ENCODE data around the gene SELENON. TPM values are rescaled to one million over a fixed set of nuclear protein-coding genes. Genes with fewer than 3 reads are reported as not detected.

The SELENON gene
- total and polyA plus RNA-seq, 2 of the 4 experiments (the other 2 are of a cell fraction), result 9.1 to 114 TPM

- no peak for DNase-seq
- no peak overlapping the region for H2AFZ ChIP-seq (replicated peaks; ENCODE audit: low read length, poor library complexity)
- H3K79me1 ChIP-seq (ENCODE audit: low read depth in 1 of 2, low read length in 2 of 2), result no peaks in the 10 kb centered on the region
- H4K5ac ChIP-seq (ENCODE audit: low read depth, low read length), result no peak overlapping the region
- H3K36me3 ChIP-seq (ENCODE audit: control insufficient read depth, insufficient read depth, low read length), result peaks cover 32% of the 10 kb centered on the region; the same call in 1 of the 2 replicates
- POLR2A ChIA-PET (ENCODE audit: unreplicated experiment), result no interaction called here
- no peak for ATAC-seq (ENCODE audit: low read depth)
- no peak overlapping the region for H4K91ac ChIP-seq (ENCODE audit: insufficient read depth, low read depth, low read length)
- H3K27me3 ChIP-seq (ENCODE audit: control insufficient read depth, insufficient read depth, low read length), result no peaks in the 10 kb centered on the region
- H4K20me1 ChIP-seq (ENCODE audit: insufficient read depth, low read length), result no peaks in the 10 kb centered on the region
- H3K27ac ChIP-seq (ENCODE audit: insufficient read depth, low read length), result no peak overlapping the region
- H2AK9ac ChIP-seq (replicated peaks; ENCODE audit: low read depth, low read length, poor library complexity), result peak overlapping the region; percentile 65
- H2AK5ac ChIP-seq (ENCODE audit: low read depth, low read length), result no peak overlapping the region
- H3K56ac ChIP-seq (ENCODE audit: extremely low read depth, insufficient read depth, low read length), result no peak overlapping the region
- H2BK15ac ChIP-seq (ENCODE audit: low read depth, low read length), result no peak overlapping the region
- no peak overlapping the region for H3K23ac ChIP-seq (ENCODE audit: low read depth, low read length)
- no peak overlapping the region for H3K4me3 ChIP-seq (ENCODE audit: insufficient read depth, low read depth, low read length)
- no peak for TF ChIP-seq RCOR1 (IDR thresholded peaks at IDR 0.05; ENCODE audit: insufficient replicate concordance, low read length)
- no peak for TF ChIP-seq ELK1 (IDR thresholded peaks at IDR 0.05; ENCODE audit: borderline replicate concordance, low read depth, low read length)
- no peak for TF ChIP-seq SMC3 (IDR thresholded peaks at IDR 0.05; ENCODE audit: low read depth, low read length)
- TF ChIP-seq FOS (IDR thresholded peaks at IDR 0.05; ENCODE audit: low read depth, low read length), result no peak
- TF ChIP-seq CTCF (conservative IDR thresholded peaks at IDR 0.05; ENCODE audit: low read depth, low read length), result no peak
- no peak for TF ChIP-seq RAD21 (IDR thresholded peaks at IDR 0.05; ENCODE audit: low read length)
- TF ChIP-seq BHLHE40 (IDR thresholded peaks at IDR 0.05; ENCODE audit: low read depth, low read length), result no peak
- no peak for TF ChIP-seq RFX5 (IDR thresholded peaks at IDR 0.05; ENCODE audit: low read depth, low read length)
- intact Hi-C loops (cut with micrococcal nuclease) (no loop called here), in situ Hi-C loops (cut with MboI; ENCODE audit: low sequenced_read_pairs) (no loop called here), dilution Hi-C loops (cut with HindIII; ENCODE audit: low sequenced_read_pairs, unreplicated experiment) (no loop called here)
- no peak overlapping the region for H4K8ac ChIP-seq (ENCODE audit: low read depth in 2 of 2, low read length in 2 of 2)
- no peak overlapping the region for H3K18ac ChIP-seq (ENCODE audit: low read depth, low read length)
- no peak overlapping the region for H3K4me2 ChIP-seq (ENCODE audit: low read depth, low read length)
- WGBS, 2 experiments (ENCODE audit: extremely low coverage in 2 of 2, insufficient read length in 1 of 2), result 100% methylated on average over 1 of the region's 5 CpGs; no CpG with 5 or more reads in 1 of the 2 experiments
- BruUV-seq (replicated peaks), result no TSS peak
- H2BK5ac ChIP-seq (ENCODE audit: low read depth, low read length, poor library complexity, severe bottlenecking), result no peak overlapping the region
- CTCF ChIA-PET, result no interaction called here
- no peak overlapping the region for H3K9ac ChIP-seq (ENCODE audit: low read depth, low read length)
- no peak overlapping the region for H3K14ac ChIP-seq (replicated peaks; ENCODE audit: low read depth, low read length)
- H2BK20ac ChIP-seq (ENCODE audit: low read depth, low read length), result no peak overlapping the region
- H2BK120ac ChIP-seq (ENCODE audit: low read depth, low read length), result no peak overlapping the region
- H3K9me1 ChIP-seq (ENCODE audit: insufficient read depth, low read length), result peaks cover 14% of the 10 kb centered on the region
- no peaks in the 10 kb centered on the region for H3K9me3 ChIP-seq (ENCODE audit: control insufficient read depth, insufficient read depth, low read length)
- H3K4me1 ChIP-seq (ENCODE audit: control insufficient read depth, insufficient read depth, low read length), result peaks cover 4% of the 10 kb centered on the region; the same call in 1 of the 2 replicates
- no peak overlapping the region for H3K4ac ChIP-seq (ENCODE audit: low read depth, low read length)
Observed at GRCh38 chr1:25772164-25772563, 27.8 kb upstream of the SELENON start.
